HG03575 (cell line): ENCODE data around the gene XAGE3.
"Not testable (repeated sequence)": the region's sequence is repeated elsewhere in the genome, so short reads cannot be mapped to it uniquely, and the experiment has no call there.

Experiments
- ATAC-seq: cut with Tn5 transposase; IDR thresholded peaks from one replicate; pipeline ENCODE4 v1.9.1; 2021; ENCODE audit not compliant: unreplicated experiment, insufficient number of reproducible peaks, low FRiP score; ENCODE audit errors: extremely low read depth

XAGE3 gene, protein sequence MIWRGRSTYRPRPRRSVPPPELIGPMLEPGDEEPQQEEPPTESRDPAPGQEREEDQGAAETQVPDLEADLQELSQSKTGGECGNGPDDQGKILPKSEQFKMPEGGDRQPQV

GRCh38 chrX:52867610-52868348 lies at the start of gene XAGE3:
XAGE3 (minus strand) TSS chrX:52868083; CDS start chrX:52867133, 950 bp downstream.
- no peak for ATAC-seq

DNA sequence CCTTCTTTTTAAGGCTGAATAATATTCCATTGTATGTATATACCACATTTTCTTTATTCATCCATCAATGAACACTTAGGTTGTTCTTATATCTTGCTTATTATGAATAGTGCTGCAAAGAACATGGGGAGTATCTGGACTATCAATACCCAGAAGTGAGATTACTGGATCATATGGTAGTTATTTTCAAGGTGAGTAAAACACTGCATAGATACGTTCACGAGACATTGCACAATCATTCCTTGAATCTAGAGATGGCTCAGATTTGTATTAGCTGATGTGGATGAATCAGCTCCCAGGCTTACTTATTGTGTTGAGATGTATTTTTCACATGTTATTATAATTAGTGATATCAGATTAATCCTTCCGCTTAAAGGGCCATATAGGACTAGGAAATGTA lies 46.8 kb upstream of the XAGE3 start:
- ATAC-seq, result not testable (repeated sequence)

DNA sequence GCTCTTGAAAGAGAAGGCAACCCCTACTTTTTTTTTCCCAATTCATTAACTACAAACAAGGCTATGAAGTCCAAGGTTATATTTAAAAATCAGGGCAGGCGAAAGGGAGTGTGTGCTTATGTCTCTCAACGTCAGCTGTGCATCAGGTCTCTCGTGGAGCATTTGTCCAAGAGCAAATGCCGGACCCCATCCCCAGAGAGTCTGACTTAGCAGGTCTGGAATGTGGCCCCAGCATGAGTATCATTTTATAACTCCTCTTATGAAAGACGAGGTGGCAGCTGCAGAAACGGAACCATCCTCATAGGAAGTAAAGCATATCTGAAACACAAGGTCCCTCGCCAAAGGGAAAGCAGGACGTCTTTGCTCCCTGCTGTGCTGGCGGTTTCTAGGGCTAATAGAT lies 45.8 kb upstream of the XAGE3 start:
- not testable (repeated sequence) for ATAC-seq

- not testable (repeated sequence) for ATAC-seq
These were observed 41.6 kb upstream of the XAGE3 start for GRCh38 chrX:52909313-52909969.

DNA sequence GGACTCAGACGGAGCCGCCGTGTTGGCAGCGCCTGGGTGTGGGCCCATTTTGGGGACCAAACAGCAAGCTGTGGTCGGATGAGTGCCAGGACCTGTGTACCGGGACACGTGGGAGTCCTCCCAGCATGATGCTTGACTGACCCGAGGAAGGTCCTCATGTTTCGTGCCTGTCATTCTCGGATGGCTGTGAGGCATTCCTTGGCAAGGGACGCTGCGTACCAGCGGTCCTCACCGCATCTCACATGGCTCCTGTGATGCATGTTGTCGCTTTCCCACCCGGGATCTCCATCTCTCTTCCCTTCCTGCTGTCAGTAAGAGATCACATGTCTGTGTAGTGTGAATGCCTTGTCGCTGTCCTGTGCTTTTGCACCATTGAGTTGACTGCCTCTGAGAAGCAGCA lies 40.0 kb upstream of the XAGE3 start:
- ATAC-seq, result not testable (repeated sequence)

- ATAC-seq, result not testable (repeated sequence)
These were observed 39.3 kb upstream of the XAGE3 start for GRCh38 chrX:52907137-52907536.

- not testable (repeated sequence) for ATAC-seq
These were observed 38.2 kb upstream of the XAGE3 start for GRCh38 chrX:52906072-52906471.

DNA sequence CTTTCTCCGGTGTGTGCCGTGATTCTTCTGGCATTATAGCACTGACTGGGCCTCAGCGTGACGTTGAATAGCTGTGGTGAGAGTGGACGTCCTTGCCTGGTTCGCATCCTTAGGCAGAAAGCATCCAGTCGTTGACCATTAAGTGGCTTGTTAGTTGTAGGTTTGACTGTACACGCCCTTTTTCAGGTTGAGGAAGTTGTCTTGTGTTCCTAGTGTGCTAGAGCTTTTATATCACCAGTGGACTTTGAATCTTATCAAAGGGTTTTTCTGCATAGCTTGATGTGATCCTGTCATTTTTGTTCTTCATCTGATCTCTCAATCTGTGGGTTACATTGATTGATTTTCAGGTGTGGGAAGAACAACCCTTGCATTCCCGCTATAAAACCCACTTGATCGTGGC lies 37.6 kb upstream of the XAGE3 start:
- not testable (repeated sequence) for ATAC-seq

- ATAC-seq, result peak; percentile 40
These were observed 29.2 kb upstream of the XAGE3 start, which contains the start of gene FAM156B for GRCh38 chrX:52896855-52897709. FAM156B (plus strand) TSS chrX:52897330; CDS start chrX:52907226, 9,896 bp downstream.

- peak; percentile 5 for ATAC-seq
These were observed 28.6 kb upstream of the XAGE3 start for GRCh38 chrX:52896438-52896837.

GRCh38 chrX:52888090-52888489 lies 20.2 kb upstream of the XAGE3 start:
- ATAC-seq, result not testable (repeated sequence)

- not testable (repeated sequence) for ATAC-seq
These were observed 19.6 kb upstream of the XAGE3 start for GRCh38 chrX:52887459-52887858.

GRCh38 chrX:52876386-52876785 lies 8.5 kb upstream of the XAGE3 start:
- not testable (repeated sequence) for ATAC-seq

- ATAC-seq, result not testable (repeated sequence)
These were observed 7.6 kb upstream of the XAGE3 start for GRCh38 chrX:52875436-52875835.

DNA sequence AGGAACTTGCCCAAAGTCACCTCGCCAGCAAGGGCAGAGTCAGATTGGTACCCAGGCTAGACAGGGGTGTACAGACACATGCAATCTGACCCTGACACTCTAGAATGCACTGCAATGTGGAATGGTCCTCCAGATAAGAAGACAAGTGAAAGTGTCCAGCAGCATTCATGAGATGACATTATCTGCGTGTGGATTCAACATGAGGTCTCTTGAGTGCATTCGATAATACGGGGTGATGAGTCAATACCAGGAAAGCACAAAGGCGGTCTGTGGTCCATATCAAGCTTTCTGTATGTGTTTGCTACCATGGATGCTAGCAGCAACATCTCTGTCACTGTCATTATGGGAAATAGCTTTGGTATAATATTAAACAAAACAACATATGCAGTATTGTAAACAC lies 6.8 kb upstream of the XAGE3 start:
- ATAC-seq, result no peak

- ATAC-seq, result not testable (repeated sequence)
These were observed 5.9 kb upstream of the XAGE3 start for GRCh38 chrX:52873825-52874224.

DNA sequence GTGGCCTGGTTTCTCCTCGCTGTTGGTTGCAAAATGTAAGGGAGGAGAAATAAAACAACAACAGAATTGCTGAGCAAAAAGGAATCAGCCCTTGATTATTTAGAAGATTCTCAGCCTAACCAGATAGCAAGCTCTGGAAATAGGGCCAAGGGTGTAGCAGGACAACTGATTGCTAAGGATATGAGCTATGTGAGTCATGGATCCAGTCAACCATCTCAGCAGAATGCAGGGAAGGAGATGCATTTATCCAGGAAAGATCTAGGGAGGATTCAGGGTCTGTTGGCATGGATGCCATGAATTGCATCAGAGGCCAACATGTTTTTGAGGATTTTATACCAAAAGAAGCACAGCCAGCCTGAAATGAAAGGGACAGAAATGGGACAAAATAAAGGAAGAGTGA lies 2.2 kb upstream of the XAGE3 start:
- no peak for ATAC-seq

- ATAC-seq, result no peak
These were observed 2.4 kb downstream of the XAGE3 start for GRCh38 chrX:52865343-52865998.
